TTC549 (cell line): ENCODE results near the gene TMEM108.

Source experiments
- FAIRE-seq: peaks from 2 replicates; lab custom pipeline; 2012; peaks lifted over from hg19 to GRCh38; lab: Jason Lieb, UNC

The TMEM108 gene

GRCh38 chr3:133119176-133119575 lies 81.0 kb downstream of the TMEM108 start:
- no peak for FAIRE-seq

GRCh38 chr3:133121450-133121849 lies 83.3 kb downstream of the TMEM108 start:
- FAIRE-seq: no peak

GRCh38 chr3:133123636-133124035 lies 85.4 kb downstream of the TMEM108 start:
- no peak for FAIRE-seq

GRCh38 chr3:133124511-133124910 lies 86.3 kb downstream of the TMEM108 start:
- FAIRE-seq: no peak

GRCh38 chr3:133125171-133125570 lies 87.0 kb downstream of the TMEM108 start:
- no peak for FAIRE-seq

GRCh38 chr3:133125802-133126201 lies 87.6 kb downstream of the TMEM108 start:
- no peak for FAIRE-seq

- FAIRE-seq: no peak
These were observed 89.2 kb downstream of the TMEM108 start for GRCh38 chr3:133127381-133127780.

GRCh38 chr3:133130168-133130567 lies 92.0 kb downstream of the TMEM108 start:
- no peak for FAIRE-seq

GRCh38 chr3:133135306-133135705 lies 97.1 kb downstream of the TMEM108 start:
- FAIRE-seq: no peak

GRCh38 chr3:133136114-133137041 lies 98.2 kb downstream of the TMEM108 start:
- no peak for FAIRE-seq

GRCh38 chr3:133137042-133137996 lies 99.1 kb downstream of the TMEM108 start:
- FAIRE-seq: no peak

- FAIRE-seq: no peak
These were observed 99.8 kb downstream of the TMEM108 start for GRCh38 chr3:133138017-133138416.

GRCh38 chr3:133152056-133152455 lies 113.9 kb downstream of the TMEM108 start:
- no peak for FAIRE-seq

GRCh38 chr3:133152681-133153220 lies 114.6 kb downstream of the TMEM108 start:
- FAIRE-seq: no peak

- no peak for FAIRE-seq
These were observed 115.2 kb downstream of the TMEM108 start for GRCh38 chr3:133153382-133153781.

GRCh38 chr3:133157716-133158115 lies 119.5 kb downstream of the TMEM108 start:
- no peak for FAIRE-seq

GRCh38 chr3:133158686-133159085 lies 120.5 kb downstream of the TMEM108 start:
- no peak for FAIRE-seq

- no peak for FAIRE-seq
These were observed 121.6 kb downstream of the TMEM108 start for GRCh38 chr3:133159498-133160475.

GRCh38 chr3:133161656-133162055 lies 123.5 kb downstream of the TMEM108 start:
- FAIRE-seq: no peak

GRCh38 chr3:133162265-133162664 lies 124.1 kb downstream of the TMEM108 start:
- FAIRE-seq: no peak

- FAIRE-seq: no peak
These were observed 124.6 kb downstream of the TMEM108 start for GRCh38 chr3:133162670-133163305.
